GM21528 (cell line): ENCODE data around the gene TMEM240.

Experiments
- ATAC-seq: cut with Tn5 transposase; IDR thresholded peaks from one replicate; pipeline ENCODE4 v1.9.1; 2021; ENCODE audit warnings: mild to moderate bottlenecking, moderate library complexity; ENCODE audit not compliant: unreplicated experiment, low FRiP score

TMEM240 gene

DNA sequence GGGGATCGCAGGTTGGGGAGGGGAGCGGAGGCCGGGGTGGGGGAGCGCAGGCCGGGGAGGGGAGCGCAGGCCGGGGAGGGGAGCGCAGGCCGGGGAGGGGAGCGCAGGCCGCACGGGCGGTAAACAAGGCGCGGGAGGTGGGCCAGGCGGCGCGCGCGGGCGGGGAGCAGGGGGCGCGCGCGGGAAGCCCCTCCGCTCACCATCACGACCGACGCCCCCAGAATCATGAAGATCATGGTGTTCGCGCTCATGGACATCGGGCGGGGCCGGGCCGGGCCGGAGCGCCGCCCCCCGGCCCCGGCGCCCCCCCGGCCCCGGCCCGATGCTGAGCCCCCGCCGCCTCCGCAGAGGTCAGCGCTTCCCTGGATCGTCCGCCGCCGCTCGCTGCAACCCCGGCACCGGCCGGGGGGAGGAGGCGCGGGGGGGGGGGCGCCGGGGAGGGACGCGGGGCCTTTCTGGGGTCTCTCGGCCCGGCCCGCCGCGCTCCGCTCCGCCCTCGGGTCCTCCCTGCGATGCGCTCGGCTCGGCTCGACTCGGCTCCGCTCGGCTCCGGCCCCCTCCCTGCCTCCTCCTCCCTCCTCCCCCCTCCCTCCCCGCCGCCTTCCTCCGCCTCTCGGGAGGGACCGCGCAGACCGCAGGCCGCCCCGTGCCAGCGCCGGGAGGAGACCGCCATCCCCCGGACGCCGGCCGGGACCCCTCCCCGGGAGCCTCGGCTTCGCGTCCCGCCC is at the start of gene TMEM240:
TSS of gene TMEM240 (minus strand) at position 535 of the 728 bp plus-strand sequence. CDS start at position 257, 278 bp downstream.
- ATAC-seq, result no peak

DNA sequence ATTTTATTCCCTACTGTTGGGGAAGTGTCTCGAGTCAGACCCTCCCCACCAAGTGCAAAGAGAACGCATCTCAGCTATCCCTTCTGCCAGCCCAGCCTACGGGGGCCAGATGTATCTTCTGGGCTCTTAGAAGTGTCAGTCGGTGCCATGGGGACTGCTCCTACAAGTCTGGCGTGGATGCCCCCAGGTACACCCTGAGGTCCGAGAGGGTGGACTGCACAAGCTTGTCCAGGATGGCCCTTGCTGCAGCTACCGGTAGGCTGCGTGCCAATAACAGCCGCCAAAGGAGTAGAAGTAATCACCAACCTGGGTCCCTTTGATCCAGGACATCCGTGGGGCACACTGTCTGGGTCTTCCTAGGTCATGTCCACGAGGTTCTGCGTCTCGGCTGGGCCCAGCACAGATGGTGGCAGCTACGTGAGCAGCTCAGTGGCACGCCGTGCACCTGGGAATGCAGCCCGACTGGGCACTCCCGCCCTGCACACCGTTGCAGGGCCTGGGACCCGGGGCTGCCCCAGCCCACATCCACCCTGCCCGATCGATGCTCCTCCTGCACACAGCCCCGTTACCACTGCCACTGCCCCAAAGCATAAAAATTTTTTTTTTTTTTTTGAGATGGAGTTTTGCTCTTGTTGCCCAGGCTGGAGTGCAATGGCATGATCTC is 43.1 kb upstream of the TMEM240 start:
- ATAC-seq, result no peak

DNA sequence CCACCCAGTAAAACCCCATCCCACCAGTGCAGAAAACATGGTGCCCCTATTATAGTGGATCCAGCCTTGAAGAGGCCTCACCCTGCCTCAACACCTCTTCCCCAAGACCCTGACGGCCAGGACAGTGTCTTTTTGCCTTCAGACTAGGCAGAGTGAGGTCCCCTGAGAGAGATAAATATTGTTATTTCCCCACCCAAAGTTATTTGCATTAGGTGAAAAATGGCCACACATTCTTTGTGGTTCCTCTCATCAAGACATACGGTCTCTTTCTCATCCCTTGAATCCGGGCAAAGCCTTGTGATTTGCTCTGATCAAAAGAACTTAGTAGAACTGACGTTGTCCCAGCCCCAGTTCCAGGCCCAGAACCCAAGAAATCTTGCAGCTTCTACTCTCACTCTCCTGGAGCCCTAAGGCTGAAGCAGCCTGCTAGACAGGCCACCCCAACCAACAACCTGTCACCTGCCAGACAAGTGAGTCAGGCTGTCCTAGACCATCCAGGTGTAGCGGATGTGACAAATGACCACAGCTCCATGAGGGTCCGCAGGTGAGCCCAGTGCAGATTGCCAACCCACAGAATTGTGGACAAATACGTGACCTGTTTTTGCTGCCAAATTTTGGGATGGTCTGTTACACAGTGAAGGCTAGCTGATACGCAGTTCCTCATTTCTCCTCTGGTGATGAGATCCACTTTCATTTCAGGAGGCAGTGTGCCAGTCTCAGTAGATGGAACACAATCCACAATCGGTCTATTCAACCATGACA is 42.3 kb upstream of the TMEM240 start:
- ATAC-seq, result no peak

DNA sequence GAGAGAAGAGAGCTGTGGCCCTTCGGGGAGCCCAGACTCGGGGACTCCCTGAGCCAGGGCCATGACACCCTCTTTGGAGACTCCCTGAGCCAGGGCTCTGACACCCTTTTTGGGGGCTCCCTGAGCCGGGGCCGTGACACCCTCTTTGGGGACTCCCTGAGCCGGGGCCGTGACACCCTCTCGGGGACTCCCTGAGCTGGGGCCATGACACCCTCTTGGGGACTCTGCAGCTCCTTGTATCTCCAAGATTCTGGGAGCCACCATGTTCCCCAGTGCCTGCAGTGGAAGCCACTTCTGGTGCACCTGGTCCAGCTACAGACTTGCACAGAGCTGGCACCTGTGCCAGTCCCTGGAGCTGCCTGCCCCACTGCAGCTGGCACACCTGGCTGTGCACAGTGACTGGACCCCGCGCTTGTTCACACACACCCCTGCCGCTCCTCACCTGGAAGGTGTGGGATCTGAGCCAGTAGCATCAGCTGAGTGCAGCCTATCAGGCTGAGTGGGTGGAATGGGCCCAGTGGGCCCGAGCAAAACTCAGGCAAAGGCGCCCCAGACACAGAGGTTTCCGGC is 38.0 kb upstream of the TMEM240 start:
- no peak for ATAC-seq

DNA sequence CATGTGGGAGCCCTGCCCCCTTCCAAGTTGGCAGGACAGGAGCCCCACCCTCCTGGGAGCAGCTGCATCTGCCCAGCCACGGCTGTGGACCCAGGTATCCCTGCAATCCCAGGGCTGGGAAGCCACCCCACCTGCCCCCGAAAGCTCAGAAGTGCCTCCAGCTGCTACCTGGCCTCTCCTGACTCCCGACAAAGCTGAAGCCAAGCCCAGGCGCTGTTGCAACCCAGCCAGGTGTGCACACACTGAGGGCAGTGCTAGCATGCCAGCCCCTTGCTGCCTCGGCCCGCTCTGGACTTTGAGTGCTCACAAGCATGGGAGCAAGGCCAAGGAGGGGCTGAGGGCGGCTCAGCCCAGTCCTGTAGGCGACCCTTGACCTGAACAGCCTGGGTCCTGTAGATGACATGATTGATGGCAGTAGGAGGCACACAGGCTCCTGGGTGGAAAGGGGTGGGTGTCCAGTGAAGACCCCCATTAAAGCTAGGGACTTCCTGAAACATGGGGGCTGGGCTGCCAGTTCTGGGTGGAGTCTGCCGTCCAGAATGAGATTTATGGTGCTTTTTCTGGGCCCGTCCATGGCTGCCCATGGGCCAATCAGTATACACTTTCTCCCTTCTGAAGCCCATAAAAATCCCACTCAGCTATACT is 37.1 kb upstream of the TMEM240 start:
- ATAC-seq, result no peak

DNA sequence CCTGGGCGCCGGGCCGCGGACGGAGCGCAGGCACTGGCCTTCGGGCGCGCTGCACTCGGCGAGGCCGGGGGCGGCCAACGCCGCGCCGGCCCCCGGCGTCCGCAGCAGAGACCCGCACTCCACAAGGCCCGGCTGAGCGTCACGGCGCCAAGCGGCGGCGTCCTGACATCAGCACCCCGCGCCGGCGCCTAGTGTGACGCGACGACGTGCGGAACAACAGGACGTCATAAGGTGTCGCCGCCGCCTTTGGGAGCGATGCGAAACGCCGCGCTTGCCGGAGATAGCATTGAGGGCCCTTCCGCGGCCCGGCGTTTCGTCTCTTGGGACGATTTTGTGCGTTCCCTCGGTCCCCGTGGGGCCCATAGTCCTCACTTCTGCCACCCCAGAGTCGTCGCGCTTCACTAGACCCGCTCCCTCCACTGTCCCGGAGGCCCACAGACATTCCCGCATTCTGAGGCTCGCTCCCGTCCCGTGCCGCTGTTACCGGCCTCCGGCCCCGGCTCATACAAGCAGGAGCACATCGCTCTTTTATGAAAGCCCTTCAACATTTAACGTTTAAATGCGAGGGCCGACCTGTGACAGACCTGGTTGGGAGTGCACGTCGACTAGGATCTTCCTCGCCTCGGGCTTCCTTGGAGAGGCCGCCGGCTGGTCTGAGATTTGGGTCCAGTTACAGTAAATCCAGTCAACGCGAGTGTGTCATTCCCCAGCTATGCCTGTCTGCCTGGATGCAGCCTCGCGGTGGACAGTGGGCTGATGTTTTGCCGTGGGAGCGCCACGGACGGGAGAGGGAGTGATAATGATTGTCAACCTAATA is 34.5 kb upstream of the TMEM240 start, which contains the start of gene SSU72:
TSS of gene SSU72 (minus strand) at position 143 of the 817 bp plus-strand sequence. CDS start 306 bp downstream, outside the sequence.
- ATAC-seq, result peak; percentile 67

DNA sequence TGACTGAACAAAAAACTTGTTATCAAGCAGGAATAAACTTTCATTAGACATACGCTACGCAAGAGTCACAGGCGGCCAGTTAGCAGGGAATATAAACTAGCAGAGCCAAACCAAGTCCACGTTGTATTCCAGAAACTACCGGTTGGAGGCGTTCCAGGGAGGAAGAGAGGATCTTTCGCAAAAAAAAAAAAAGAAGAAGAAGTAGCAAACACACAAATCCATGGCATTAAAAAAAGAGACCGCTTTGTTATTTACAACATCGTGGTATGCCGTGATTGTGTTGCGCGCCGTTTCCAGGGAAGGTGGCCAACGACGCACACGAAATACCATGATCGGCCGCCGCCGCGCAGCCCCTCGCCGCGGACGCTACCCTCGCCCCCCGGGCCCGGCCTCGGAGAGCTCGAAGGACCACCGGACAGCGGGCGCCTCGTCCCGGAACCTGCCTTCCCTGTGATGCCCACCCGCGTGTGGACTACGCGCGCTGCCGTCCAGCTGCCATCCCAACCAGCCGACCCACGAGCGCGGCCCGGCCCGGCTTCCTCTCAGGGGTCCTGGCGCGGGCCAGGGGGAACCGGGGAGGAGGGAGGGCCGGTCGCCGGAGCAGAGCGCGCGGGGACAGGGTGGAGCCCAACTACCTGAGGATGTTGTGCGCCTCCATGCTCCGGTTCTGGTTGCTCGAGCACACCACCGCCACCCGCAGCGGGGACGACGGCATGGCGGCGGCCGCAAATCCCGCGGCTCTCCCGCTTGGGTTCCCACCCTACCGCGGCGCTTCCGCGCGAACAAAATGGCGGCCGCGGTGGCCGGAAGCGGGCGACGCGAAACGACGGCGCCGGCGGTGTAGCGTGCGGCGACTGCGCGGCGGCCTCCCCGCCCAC is 33.7 kb upstream of the TMEM240 start:
- ATAC-seq, result peak; percentile 73

DNA sequence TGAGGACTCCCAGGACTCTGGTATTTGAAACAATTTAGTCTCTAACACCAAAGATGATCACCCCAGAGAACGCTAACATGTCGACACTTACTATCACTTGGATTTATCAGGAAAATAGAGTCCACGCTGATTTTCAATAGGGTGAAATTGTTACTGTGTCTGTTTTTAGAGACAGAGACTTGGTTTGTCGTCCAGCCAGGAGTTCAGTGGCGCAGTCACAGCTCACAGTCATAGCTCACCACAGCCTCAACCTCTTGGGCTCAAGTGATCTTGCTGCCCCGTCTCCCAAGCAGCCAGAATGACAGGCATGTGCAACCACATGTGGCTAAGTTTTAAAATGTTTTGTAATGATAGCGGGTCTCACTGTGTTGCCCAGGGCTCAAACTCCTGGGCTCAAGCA is 28.9 kb upstream of the TMEM240 start:
- no peak for ATAC-seq

DNA sequence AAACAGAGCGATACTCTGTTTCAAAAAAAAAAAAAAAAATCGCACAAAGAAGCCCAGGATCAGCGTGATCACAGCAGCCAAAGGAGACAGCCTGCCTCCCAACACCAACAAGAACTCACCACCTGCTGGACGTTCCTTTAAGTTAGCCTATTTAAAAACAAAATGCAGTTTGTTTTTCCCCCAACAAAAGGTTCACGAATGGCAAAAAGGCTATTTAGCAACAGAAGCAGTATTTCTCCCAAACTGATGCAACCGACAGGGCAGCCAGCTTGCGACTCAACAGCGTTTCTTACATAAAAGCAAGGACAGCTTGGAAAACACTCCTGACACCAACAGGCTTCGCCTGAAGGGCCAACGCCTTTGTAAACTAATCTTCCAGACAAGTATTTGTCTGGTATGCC is 27.5 kb upstream of the TMEM240 start:
- ATAC-seq, result no peak

DNA sequence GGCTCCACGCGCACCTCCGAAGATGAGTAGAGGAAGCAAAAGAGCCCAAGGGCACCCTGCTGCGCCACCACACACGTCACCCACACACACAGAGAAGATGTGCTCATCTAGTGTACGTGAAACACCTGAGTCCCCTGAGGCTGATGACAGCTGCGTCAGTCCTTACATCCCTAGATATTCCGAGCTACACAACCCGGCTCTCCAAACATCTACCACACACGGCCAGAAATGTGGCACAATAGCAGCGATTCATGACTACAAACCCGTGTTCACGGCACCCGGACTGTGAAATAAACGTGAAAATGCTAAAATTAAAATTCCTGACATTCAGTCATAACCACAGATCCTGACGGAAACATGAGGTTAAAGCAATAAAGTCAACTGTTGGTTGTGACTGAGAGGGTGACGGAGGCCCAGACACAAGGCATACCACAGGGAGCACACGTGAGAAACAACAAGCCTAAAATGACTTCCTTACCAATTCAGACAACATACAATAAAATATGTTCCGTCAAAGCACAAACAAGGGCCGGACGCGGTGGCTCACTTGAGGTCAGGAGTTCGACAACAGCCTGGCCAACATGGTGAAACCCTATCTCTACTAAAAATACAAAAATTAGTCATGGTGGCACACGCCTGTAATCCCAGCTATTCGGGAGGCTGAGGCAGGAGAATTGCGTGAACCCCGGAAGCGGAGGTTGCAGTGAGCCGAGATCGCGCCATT is 26.9 kb upstream of the TMEM240 start:
- no peak for ATAC-seq

DNA sequence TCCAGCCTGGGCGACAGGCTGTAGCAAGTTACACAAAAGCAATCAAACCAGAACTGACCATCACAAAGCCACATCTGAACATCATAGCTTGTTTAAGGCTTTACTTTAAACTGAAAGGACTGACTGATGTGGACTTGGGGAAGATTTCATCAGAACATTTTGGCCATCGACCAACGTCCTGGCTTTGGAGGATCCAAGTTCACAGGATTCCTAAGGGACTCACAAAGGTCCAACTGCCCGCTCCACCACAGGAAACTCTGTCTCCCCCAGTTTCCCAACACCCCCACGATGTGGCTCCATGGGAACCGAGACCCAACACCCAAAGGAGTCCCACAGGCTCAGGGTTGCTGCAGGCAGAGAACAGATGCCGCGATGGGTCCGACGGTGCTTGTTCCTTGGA is 24.9 kb upstream of the TMEM240 start:
- no peak for ATAC-seq

DNA sequence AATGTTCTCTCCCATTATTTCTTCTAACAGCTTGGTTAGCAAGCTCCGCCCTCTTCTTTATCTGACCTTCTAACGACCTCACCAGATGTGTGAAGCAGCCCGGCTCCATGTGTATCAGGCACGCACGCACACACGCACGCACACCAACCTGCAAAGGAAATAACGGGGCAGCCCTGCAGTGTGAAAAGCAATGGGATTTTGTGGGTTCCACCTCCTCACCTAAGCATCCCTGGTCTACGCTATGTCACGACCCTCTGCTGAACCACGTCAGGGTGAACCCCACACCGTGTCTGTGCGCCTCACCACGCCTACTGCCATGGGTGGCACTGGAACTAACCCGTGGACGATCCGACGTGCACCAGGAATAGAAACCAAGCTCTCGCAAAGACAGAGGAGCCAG is 23.8 kb upstream of the TMEM240 start:
- no peak for ATAC-seq

DNA sequence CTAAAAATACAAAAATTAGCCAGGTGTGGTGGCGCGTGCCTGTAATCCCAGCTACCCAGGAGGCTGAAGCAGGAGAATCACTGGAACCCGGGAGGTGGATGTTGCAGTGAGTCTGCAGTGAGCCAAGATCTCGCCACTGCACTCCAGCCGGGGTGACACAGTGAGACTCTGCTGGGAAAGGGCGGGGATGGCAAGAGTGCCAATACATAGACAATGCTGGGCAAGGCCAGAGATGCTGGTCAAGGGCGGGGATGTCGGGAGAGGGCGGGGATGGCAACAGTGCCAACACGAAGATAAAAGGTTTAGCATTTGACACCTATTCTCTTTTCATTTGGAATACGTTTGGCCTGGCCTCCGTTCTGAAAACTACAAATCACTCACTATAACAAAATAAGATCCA is 23.3 kb upstream of the TMEM240 start:
- ATAC-seq, result no peak

DNA sequence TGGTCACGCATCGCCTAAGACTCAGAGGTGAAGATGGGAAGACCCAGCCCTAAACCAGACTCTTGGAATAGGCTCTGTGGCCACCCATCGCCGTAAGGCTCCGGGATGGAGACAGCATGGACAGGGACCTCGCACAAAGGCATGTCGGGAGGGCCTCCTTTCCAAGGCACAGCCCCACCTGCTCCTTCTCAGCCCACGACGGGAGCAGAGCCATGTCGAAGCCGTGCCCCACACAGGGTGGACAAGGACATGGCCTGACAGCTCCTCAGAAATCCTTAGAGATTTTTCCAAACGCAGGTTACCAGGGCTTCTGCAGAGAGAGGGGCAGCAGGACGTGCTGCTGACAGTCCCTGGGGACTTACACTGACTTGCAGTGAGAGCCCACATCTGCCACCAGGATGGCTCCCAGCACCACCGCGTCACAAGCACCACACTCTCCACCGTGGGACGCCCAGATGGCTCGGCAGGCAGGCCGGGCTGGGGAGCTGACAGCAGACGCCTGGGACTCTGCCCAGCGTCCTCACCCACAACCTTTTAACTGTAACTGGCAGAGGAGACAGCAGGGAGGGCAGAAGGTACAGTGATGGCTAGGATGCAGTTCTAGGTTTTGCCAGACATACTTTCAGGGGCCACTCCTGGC is 22.3 kb upstream of the TMEM240 start:
- no peak for ATAC-seq

DNA sequence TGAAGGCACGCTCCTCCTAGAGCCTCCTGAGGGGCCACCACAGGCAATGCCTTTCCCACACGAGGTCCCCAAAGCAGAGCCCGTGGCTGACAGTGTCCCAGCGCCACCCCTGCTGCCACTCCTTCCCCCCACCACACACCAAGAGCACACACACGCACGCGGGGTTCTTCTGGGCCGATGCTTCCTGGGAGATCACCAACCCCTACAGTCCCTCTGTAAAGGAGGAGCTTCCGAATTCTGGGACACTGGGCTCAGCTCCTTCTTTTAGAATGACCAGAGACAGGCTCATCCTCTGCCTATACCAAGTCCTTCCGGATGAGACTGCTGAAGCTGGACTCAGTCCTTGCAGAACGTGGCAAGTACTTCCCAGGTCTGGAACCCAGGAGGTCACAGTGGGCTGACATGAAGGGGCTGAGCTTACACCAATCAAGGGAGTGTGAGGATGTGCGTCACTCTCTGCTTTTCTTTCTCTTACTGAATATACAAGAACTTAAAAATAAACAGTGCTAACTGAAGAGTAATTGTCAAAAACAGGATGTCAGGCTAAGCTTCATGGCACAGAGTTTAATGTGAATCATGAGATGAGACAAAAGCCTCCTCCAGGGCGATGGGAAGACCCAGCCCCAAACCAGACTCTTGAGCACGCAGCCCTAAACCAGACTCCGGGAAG is 21.5 kb upstream of the TMEM240 start:
- ATAC-seq, result no peak

DNA sequence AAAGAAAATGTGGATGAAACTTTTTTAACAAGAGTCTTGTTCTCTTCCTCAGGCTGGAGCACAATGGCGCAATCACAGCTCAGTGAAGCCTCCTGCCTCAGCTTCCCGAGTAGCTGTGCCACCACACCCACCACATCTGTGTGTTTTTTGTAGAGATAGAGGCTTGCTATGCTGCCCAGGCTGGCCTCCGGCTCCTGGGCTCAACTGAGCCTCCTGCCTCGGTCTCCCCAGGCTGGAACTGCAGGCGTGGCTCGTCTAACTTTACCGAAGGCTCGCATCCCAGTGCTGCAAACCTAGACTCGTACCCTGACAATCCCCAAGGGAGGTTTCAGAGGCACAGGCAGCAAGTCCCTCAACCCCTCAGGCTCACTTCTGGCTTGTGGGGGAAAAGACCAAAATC is 19.8 kb upstream of the TMEM240 start:
- ATAC-seq, result no peak

DNA sequence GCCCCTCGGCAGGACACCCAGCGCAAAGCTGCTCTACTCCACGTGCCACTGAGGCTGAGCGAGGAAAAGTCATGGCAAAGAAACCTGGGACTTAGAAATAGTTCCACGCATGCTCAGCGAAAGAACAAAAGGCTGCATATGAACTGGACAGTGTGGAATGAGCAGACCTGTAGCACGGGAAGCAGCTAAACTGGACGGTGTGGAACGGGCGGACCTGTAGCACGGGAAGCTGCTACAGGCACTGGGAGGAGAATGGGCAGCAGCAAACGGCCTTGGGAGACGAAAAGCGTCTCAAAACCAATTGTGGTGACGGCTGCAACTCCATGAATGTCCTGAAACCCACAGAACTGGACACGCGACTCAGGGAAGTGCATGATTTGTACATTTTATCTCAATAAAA is 18.6 kb upstream of the TMEM240 start:
- no peak for ATAC-seq
